Measurements from ENCODE around the gene FNTB.

Gene FNTB

DNA sequence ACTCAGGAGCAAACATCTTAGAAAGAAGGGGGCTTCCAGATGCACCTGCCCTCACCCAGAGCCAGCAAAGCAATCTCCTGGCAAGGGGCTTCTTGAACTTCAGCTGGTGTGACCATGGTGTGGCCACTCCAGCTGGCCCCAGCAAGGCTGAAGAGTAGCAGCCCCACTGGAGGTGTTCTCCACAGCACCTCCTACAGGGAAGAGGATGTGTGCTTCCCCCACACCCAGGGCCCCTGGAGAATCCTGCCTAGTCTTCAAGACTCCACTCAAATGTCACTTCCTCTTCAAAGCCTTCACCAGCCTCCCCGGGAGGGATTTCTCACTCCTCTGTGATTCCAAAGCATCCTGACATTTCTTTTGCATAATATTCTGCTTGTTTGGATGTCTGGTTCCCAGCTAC is 23.1 kb upstream of the FNTB start:
- no peaks in the 10 kb centered on the region for H3K4me1 Mint-ChIP-seq (ENCODE audit: low read depth)
- no peaks in the 10 kb centered on the region for H3K27me3 Mint-ChIP-seq
- DNase-seq = no peak
- H3K9me3 Mint-ChIP-seq = no peaks in the 10 kb centered on the region
- H3K36me3 Mint-ChIP-seq (ENCODE audit: low read depth) = no peaks in the 10 kb centered on the region
- H3K4me3 Mint-ChIP-seq = no peak overlapping the region
- H3K27ac Mint-ChIP-seq = no peak overlapping the region

DNA sequence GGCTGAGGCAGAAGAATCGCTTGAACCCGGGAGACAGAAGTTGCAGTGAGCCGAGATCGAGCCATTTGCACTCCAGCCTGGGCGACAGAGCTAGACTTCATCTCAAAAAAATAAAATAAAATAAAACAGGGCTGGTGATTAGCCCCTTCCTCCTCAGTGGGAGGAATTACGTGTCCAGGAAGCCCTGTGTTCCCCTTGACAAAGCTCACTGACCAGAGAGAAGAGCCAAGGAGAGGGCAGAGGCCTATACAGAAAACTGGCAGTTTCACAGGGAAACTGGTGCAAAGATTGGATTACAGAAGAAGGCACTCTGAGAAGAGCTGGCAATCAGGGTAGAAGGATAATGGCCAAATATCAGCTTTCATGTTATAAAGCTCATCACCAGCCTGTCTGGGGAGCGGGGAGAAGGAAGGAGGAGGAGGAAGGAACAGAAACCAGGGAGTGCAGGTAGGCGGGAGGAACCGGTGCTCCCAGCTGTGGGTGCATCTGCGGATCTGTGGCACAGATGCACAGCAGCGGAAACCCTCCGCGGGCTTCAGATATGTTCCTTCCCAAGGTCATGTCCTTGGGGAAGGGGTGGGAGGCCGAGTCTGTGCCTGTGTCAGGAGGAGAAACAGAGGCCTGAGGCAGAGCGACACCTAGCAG is 21.2 kb upstream of the FNTB start:
- H3K4me1 Mint-ChIP-seq (ENCODE audit: low read depth) = peaks cover 3% of the 10 kb centered on the region
- H3K27me3 Mint-ChIP-seq = no peaks in the 10 kb centered on the region
- H3K9me3 Mint-ChIP-seq = no peaks in the 10 kb centered on the region
- no peak overlapping the region for H3K4me3 Mint-ChIP-seq
- H3K27ac Mint-ChIP-seq = peak overlapping the region; percentile 22
- no peaks in the 10 kb centered on the region for H3K36me3 Mint-ChIP-seq (ENCODE audit: low read depth)
- no peak for DNase-seq

DNA sequence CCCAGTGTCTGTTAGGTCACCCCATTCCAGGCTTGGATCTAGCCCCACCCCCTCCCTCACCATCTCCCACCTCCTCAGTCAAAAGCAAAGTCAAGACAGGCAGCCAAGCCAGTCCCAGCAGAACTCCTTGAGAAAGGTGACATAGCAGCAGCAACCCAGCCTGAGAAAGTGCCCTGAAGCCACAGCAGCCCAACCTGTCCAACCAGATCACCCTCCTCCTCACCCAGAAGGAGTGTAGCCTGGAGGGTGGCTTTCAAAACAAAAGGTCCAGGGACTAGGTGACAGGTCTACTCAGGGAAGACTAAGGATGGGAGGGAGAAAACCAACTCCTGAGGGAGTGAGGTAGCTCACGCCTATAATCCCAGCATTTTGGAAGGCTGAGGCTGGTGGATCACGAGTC is 19.7 kb upstream of the FNTB start:
- DNase-seq = no peak
- Mint-ChIP-seq H3K9me3 (no peaks in the 10 kb centered on the region), H3K27me3 (no peaks in the 10 kb centered on the region), H3K36me3 (ENCODE audit: low read depth) (no peaks in the 10 kb centered on the region), H3K27ac (no peak overlapping the region), H3K4me1 (ENCODE audit: low read depth) (peaks cover 9% of the 10 kb centered on the region), H3K4me3 (no peak overlapping the region)

DNA sequence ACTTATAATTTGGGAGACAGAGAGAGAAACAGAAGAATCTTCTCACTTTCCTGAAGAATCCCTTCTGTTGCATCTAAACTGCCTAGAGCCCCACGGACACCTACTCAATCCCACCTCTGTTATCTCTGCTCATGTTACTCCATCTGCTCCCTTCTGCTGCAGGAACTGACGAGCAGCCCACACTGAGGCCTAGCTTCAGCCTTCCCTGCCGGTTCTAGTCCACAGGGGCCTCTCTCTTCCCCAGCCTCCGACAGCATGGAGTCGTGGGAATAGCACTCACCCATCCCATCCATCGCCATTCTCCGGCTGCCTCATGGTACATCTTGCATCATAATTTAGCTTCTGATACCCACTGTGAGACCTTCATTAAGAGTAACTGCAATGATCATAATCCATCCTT is 18.5 kb upstream of the FNTB start:
- Mint-ChIP-seq H3K27ac (no peak overlapping the region), H3K4me1 (ENCODE audit: low read depth) (peaks cover 15% of the 10 kb centered on the region), H3K9me3 (no peaks in the 10 kb centered on the region), H3K36me3 (ENCODE audit: low read depth) (no peaks in the 10 kb centered on the region), H3K4me3 (no peak overlapping the region), H3K27me3 (no peaks in the 10 kb centered on the region)
- no peak for DNase-seq

DNA sequence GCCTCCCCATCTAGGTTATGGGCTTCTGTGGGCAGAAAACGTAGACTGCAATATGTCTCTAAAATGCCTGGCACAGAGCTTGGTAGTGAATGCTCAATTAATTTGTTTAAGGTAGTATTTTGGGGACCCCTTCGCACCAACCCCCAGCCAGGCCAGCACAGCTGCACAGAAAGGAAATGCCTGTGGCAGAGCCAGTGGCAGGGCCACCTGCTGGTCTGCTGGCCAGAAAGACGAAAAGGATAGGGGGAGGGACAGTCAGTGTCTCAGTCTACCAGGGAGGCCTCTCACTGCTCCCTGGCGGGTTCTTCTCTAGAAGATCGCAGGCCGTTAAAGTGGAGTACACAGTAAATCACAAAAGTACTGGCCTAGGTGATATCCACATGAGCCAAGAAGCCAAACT is 18.0 kb upstream of the FNTB start:
- Mint-ChIP-seq H3K27me3 (no peaks in the 10 kb centered on the region), H3K27ac (no peak overlapping the region), H3K36me3 (ENCODE audit: low read depth) (no peaks in the 10 kb centered on the region), H3K9me3 (no peaks in the 10 kb centered on the region), H3K4me3 (no peak overlapping the region), H3K4me1 (ENCODE audit: low read depth) (peaks cover 15% of the 10 kb centered on the region)
- DNase-seq = no peak

DNA sequence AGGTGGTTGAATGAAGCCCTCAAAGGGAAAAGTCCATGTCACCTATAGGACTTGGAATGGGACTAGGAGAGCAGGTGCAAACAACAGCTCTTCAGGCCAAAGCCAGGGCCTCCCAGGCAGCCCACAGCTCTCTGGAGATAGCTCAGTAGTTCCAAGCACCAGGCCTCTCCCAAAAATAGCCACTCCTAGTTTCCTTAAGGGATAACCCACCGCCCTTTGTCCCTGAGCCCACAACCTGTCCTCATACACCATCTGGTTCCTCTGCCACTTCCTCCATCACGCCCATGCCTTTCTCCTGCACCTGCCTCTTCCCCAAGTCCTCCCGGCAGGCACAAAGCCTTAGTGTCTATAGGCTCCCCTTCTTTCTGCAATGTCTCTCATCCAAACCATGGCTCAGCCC is 16.7 kb upstream of the FNTB start:
- Mint-ChIP-seq H3K4me3 (no peak overlapping the region), H3K27me3 (no peaks in the 10 kb centered on the region), H3K4me1 (ENCODE audit: low read depth) (peaks cover 15% of the 10 kb centered on the region), H3K27ac (no peak overlapping the region), H3K36me3 (ENCODE audit: low read depth) (no peaks in the 10 kb centered on the region), H3K9me3 (no peaks in the 10 kb centered on the region)
- no peak for DNase-seq

DNA sequence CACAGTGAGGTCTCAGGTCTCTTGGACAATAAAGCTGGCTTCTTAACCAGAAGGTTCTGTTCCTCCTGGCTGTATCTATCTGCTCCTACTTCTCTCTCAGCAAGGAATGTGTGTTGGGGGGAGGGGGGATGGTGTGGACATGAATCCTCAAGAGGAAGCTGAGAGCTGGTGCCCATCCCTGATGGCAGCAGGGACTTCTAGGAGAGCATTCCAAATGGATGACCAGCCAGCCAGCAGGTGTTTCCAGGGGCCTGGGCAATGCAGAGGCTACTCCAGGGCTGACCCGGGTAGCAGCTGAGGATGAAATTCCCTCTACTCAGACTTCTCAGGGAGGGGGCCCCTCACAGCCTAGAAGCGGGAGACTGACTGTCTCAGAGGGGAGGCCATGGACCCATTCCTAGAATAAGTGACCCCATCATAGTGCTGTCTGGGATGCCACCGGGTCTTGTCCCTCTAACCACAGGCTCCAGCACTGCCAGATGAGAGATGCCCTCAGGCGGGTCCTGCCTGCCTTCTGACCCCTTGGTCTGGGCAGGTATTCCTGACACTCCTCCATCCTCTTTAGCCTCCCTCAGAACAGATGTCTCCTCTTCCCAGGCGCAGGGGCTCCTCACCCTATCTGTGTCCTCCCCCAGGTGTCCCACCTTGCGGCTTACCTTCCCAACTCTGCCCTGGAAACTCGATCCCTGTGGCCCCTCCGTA is 15.8 kb upstream of the FNTB start:
- H3K27ac Mint-ChIP-seq = peak overlapping the region; percentile 72
- no peaks in the 10 kb centered on the region for H3K36me3 Mint-ChIP-seq (ENCODE audit: low read depth)
- peaks cover 15% of the 10 kb centered on the region for H3K4me1 Mint-ChIP-seq (ENCODE audit: low read depth)
- peak overlapping the region; percentile 75 for H3K4me3 Mint-ChIP-seq
- DNase-seq = peak; percentile 39
- H3K9me3 Mint-ChIP-seq = no peaks in the 10 kb centered on the region
- no peaks in the 10 kb centered on the region for H3K27me3 Mint-ChIP-seq

DNA sequence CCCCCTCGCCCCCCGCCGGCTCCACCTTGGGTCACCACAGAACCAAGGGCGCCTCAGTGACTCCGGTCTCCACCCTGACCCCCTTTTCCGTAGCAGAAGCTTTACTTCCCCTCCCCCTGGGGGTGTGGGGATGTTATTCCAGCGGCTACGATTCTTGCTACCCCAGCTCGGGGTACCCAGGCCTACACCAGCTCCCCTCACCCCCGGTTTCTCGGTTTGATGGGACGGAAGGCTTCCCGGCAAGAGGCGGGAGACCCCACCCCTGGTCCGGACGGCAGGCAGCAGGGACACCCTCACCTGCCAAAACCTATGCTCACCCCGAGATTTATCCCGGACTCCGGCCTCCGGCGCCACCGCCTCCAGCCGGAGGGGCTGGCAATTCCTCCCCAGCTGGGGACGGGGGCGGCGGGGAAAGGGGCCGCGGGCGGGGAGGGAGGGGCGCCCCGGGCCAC is 15.2 kb upstream of the FNTB start:
- Mint-ChIP-seq H3K36me3 (ENCODE audit: low read depth) (no peaks in the 10 kb centered on the region), H3K4me3 (peak overlapping the region; percentile 75), H3K27me3 (no peaks in the 10 kb centered on the region), H3K4me1 (ENCODE audit: low read depth) (peaks cover 15% of the 10 kb centered on the region), H3K9me3 (no peaks in the 10 kb centered on the region), H3K27ac (peak overlapping the region; percentile 72)
- no peak for DNase-seq

DNA sequence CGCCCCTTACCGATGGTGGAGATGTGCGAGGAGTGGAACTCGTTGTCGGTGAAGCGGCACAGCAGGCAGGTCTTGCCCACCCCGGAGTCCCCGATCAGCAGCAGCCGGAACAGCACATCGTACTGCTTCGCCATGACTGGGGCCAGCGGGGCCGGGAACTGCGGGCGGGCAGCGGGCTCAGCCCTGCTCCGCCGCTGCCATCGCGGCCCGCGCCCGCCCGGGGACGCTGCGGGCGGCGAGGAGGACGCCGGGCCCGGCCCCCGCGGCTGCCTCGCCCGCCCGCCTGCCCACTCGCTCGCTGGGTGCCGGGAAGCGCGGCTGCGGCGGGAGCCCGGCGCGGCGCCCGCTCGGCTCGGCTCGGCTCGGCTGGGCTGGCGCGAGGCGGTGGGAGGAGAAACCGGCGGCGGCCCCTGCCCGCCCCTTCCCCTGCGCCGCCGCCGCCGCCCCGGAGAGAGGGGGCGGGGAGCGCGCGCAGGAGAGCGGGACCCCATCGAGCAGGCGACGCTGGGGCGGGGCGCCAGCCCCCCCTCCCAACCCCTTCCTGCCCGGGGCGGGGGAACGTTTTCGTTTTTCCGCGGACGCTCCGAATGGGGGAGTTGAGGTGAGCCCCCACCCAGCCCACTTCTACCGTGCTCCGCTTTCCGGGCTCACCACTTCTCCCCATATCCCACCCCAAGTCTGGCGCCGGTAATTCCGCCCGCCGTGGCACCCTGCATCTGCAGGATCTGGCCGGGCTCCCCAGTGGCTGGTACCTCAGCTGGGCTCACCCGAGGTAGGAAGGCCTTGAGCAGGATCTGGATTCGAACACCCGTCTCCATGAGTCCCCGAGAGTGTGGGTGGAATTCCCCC is 14.5 kb upstream of the FNTB start, which contains the start of gene RAB15:
RAB15 (minus strand) TSS at position 394 of the 849 bp plus-strand sequence; CDS start at position 134, 260 bp downstream.
- Mint-ChIP-seq H3K4me3 (peak within 1 kb of the TSS; percentile 79), H3K36me3 (ENCODE audit: low read depth) (no peaks in the 10 kb centered on the region), H3K27me3 (no peaks in the 10 kb centered on the region), H3K27ac (peak within 1 kb of the TSS; percentile 75), H3K9me3 (no peaks in the 10 kb centered on the region), H3K4me1 (ENCODE audit: low read depth) (peaks cover 15% of the 10 kb centered on the region)
- DNase-seq = peak; percentile 65

DNA sequence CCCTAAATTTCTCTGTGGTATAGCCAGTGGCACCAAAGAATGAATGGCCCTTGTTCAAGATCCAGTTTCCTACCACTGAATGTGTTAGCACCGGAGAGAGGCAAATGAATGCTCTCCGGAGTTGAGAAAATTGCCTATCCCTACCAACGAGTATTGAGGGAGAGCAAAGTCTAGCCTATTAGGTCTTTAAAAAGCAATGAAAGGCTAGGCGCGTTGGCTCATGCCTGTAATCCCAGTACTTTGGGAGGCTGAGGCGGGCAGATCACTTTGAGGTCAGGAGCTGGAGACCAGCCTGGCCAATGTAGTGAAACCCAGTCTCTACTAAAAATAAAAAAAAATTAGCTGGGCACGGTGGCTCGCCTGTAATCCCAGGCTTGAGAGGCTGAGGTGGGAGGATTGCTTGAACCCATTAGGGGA is 13.7 kb upstream of the FNTB start:
- Mint-ChIP-seq H3K27ac (no peak overlapping the region), H3K4me1 (ENCODE audit: low read depth) (peaks cover 15% of the 10 kb centered on the region), H3K9me3 (no peaks in the 10 kb centered on the region), H3K4me3 (peak overlapping the region; percentile 79), H3K36me3 (ENCODE audit: low read depth) (no peaks in the 10 kb centered on the region), H3K27me3 (no peaks in the 10 kb centered on the region)
- DNase-seq = no peak

DNA sequence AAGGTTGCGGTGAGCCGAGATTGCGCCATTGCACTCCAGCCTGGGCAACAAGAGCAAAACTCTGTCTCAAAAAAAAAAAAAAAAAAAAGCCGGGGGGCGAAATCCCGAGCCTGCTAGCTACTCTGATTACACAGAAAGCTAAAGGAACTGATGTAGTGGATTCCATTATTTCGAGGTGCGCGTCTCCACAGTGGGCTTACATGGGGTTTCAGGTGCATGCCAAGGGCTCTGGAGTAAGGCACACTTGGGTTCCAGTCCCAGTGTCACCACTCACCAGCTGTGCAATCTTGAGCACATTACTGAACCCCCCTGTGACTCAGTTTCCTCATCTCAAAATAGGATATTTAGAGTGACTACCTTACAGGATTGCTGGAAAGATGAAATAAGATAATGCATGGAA is 12.9 kb upstream of the FNTB start:
- H3K27ac Mint-ChIP-seq = no peak overlapping the region
- H3K27me3 Mint-ChIP-seq = no peaks in the 10 kb centered on the region
- no peak for DNase-seq
- H3K4me3 Mint-ChIP-seq = no peak overlapping the region
- H3K36me3 Mint-ChIP-seq (ENCODE audit: low read depth) = no peaks in the 10 kb centered on the region
- no peaks in the 10 kb centered on the region for H3K9me3 Mint-ChIP-seq
- H3K4me1 Mint-ChIP-seq (ENCODE audit: low read depth) = peaks cover 15% of the 10 kb centered on the region

DNA sequence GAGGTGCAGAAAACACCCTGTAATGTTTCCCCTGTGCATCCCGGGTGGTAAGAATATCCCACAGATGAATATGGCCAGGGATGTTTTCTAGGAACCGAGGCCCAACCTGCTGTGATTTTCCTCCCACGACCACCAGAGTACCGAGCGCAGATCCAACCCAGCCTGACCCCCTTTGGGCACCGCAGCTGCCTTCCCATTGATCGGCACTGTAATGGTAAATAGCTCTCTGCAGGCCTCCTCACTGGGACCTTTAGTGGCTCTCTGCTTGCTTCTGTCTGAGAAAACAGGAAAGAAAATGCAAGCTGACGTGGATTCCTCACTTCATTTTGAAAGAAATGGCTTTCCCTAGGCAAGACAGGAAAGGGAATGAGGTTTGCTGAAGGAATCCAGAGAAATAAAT is 12.1 kb upstream of the FNTB start:
- no peaks in the 10 kb centered on the region for H3K36me3 Mint-ChIP-seq (ENCODE audit: low read depth)
- H3K4me3 Mint-ChIP-seq = no peak overlapping the region
- no peak overlapping the region for H3K27ac Mint-ChIP-seq
- DNase-seq = no peak
- no peaks in the 10 kb centered on the region for H3K9me3 Mint-ChIP-seq
- no peaks in the 10 kb centered on the region for H3K27me3 Mint-ChIP-seq
- peaks cover 15% of the 10 kb centered on the region for H3K4me1 Mint-ChIP-seq (ENCODE audit: low read depth)

DNA sequence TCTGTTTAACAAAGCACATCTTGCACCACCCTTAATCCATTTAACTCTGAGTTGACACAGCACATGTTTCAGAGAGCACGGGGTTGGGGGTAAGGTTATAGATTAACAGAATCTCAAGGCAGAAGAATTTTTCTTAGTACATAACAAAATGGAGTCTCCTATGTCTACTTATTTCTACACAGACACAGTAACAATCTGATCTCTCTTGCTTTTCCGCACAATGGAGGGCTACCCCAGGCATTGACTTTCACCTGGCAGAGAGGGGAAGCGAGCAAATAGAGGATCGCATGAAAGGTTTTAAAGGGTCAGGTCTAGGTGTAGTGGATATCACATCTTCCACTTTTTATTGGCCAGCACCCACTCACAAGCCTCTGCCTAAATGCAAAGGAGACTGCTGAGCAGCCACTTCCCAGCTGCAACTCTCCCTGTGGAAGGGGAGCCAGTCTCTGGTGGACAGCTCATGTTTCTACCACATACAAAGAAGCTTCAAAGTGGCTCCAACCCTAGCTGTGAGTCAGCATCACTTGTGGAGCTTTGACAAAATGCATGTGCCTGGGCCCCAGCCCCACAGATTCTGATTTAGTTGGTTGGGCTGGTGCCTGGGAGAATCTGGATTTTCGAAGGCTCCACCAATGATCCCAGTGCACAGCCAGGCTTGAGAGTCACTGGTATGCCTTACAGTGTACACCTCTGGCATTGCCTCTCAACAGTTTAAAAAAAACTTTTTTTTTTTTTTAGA is 7.2 kb upstream of the FNTB start:
- H3K27me3 Mint-ChIP-seq = no peaks in the 10 kb centered on the region
- no peak overlapping the region for H3K4me3 Mint-ChIP-seq
- no peak for DNase-seq
- H3K36me3 Mint-ChIP-seq (ENCODE audit: low read depth) = no peaks in the 10 kb centered on the region
- H3K27ac Mint-ChIP-seq = no peak overlapping the region
- H3K9me3 Mint-ChIP-seq = no peaks in the 10 kb centered on the region
- H3K4me1 Mint-ChIP-seq (ENCODE audit: low read depth) = peaks cover 4% of the 10 kb centered on the region

All from activated T-cell treated with anti-CD3 and anti-CD28 coated beads, Interleukin-2, amount 50 U/mL, for 24 hours (primary cell).